ENCODE measurements around the gene SPATA46.

GRCh38 chr1:162343470-162343869, 33.2 kb downstream of the SPATA46 start:
- TF ChIP-seq CTCF (optimal IDR thresholded peaks at IDR 0.05 in 1 of 3, IDR thresholded peaks at IDR 0.05 in 1 of 3, conservative IDR thresholded peaks at IDR 0.05 in 1 of 3; ENCODE audit: extremely low read depth in 1 of 3, insufficient read depth in 2 of 3, low read length in 3 of 3) (no peak), EZH2 (IDR thresholded peaks at IDR 0.05; ENCODE audit: low read length) (no peak)

All from keratinocyte (primary cell).